ENCODE measurements around the gene ELL2.

GRCh38 chr5:95986937-95987520 lies 25.4 kb upstream of the ELL2 start:
- TF ChIP-seq TAF1 (IDR thresholded peaks at IDR 0.05; ENCODE audit: low read depth, low read length) (no peak), POLR2AphosphoS5 (IDR thresholded peaks at IDR 0.05; ENCODE audit: low read depth, low read length) (no peak), POLR2A (IDR thresholded peaks at IDR 0.05; ENCODE audit: low read depth, low read length) (no peak)
